GM18517 (cell line): ENCODE results near the gene CREG1.
"Not testable (repeated sequence)": the region's sequence is repeated elsewhere in the genome, so short reads cannot be mapped to it uniquely, and the experiment has no call there.

ENCODE experiments used
- ATAC-seq: cut with Tn5 transposase; IDR thresholded peaks from one replicate; pipeline ENCODE4 v1.9.1; 2021; ENCODE audit warnings: mild to moderate bottlenecking, moderate library complexity; ENCODE audit not compliant: unreplicated experiment

Gene CREG1

DNA sequence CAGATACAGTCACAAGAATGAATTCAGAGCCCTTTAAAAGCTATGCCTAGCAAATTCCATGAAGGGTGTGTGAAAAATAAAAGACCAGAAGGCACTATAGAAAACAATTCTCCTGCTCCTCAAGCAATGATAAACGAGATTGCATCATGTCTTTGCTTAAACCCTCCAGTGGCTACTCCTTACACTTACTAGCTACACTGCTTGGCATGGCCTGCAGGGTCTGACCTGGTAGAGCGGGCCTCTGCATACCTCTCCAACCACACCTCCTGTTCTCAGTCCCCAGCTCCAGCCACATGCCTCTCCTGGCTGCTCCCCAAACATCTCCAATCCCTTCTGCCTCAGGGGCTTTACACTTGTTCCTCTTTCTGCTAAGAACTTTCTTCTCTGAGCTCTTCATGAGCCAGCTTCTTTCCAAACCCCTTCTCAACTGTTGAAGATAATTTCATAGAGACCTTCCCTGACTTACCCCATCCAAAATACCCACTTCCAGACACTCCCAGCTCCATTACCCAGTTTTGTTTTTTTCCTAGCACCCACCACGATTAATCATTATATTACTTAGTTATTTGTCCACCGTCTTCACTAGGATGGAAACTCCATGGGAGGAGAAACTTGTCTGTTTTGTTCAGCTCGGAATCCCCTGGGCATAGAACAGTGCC lies 11.2 kb upstream of the CREG1 start:
- ATAC-seq = no peak

DNA sequence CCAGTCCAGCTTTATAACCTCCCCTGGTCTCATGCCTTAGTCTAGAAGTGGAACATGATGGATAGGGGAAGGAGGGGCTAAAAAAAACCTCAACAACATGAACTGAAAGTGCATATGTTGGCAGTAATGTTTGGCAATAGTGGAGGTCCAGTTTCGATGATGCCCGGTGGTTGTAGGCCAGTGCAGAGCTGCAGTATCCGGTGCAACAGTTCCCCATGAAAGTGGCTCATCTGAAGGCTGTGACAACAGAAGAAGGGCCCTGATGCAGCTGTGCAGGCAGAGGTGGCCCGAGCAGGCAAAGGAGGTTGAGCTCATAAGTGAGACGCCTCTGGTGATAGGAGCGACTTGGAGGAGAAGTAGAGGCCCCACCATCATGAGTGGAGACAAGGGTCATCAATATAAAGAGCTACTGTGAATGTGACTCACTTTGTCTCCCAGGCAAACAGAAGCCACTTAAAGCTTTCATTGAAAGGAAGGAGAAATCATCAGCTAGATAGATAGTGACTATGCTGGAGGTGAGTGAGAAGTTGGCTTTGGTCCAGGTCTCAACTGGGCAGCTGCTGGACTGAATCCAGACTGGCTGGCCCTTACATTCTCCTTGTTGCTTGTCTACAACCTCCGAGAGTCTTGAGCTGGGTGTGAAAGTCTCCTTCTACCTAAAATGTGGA lies 10.2 kb upstream of the CREG1 start:
- no peak for ATAC-seq

DNA sequence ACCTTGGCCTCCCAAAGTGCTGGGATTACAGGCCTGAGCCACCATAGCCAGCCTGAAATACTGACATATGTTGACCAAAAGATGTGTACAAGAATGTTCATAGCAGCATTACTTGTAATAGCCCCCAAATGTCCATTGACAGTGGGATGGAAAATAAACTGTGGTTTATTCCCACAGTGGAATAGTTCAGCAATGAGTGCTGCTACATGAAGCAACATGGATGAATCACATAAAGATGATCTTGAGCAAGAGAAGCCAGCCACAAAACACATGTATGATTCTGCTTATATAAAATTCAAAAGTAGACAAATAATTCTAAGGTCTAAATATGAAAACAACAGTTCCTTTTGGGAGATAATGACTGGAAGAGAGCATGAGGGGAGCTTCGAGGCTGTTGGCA lies 9.1 kb upstream of the CREG1 start:
- no peak for ATAC-seq

DNA sequence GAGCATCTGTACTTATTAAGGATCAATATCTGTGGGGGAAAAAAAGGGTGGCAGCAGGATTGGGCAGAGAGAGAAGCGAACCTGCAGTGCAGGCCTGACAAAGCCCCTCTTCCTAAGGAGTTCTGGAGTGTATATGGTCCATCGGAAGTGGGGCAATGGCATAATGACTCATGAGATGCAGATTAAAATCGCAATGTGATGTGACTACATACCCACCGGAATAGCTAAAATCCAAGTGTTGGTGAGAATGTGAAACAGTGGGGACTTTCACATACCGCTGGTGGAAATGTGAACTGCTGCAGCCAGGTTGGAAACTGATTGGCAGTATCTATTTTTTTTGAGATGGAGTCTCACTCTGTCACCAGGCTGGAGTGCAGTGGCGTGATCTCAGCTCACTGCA lies 8.2 kb upstream of the CREG1 start:
- ATAC-seq = no peak

DNA sequence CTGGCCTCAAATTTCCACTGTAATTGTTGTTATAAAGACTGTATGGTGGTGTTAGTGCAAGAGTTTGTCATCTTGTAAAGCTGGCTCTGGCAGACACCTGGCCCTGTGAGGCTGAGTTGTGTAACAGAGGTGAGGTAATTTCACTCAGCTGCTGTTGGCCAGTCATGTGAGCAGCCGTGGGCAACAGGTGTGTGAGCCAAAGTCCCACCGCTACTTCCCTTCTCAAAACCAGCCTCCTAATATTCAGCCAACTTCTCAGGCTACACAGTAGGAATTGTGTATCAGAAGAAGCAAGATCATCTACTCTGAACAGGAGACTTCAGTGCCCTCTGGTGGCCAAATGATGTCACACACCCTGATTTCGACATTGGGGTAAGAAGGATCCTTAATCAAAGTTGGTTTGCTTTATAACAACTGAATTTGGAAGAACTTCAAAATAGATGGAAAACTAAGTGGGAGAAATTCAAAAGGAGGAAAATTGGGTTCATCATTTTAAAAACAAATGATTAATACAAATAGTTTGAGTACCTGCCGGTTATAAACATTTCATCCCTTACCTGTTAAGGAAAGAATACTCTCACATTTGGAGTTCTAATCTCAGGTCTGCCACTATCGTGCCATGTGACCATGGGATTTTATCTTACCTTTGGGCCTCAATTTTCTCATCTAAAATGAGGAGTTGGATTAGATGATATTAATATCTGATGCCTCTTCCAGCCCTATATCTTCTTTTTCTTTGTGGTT lies 2.6 kb upstream of the CREG1 start:
- ATAC-seq = peak; percentile 47

DNA sequence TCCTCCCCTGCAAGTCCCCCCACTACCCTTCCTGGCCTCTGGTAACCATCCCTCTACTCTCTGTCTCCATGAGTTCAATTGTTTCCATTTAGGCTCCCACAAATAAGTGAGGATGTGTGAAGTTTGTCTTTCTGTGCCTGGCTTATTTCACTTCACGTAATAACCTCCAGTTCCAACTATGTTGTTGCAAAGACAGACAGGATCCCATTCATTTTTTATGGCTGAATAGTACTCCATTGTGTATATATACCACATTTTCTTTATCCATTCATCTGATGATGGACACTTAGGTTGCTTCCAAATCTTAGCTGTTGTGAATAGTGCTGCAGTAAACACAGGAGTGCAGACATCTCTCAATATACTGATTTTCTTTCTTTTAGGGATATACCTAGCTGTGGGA lies 1.5 kb upstream of the CREG1 start:
- not testable (repeated sequence) for ATAC-seq

DNA sequence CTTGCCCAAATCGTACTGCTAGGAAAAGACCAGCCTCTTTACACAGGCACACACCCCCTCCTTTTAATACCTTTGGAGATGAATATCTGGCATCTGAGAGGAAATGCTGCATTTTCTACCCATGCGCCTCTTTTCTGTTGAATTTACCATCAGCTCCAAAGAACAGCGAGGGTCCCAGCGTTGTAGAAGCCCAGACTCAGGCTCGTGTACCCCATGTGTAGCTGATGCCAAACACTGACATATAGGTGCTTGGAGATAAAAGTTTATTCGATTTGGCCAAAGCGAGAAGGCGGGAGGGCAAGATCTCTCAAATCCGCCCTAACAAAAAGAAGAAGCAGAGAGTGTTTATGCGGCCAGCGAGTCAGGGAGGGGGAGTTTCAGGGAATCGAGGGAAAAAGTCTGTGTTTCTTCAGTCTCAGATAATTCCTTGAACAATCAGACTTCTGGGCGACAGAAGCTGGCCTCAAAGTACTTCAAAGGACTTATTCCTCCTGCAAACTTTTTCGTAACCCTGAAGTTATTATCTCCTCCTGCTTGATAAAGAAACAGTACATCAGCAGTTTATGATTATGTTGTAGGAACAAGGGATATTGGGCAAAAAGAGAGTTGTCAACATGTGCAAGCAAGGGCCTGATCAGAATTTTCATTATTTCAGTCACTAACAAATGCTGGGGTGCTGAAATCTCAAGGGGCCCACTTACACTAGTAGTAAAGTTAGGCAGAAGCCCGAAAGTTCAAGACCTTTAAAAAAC lies 642 bp upstream of the CREG1 start:
- peak; percentile 26 for ATAC-seq

DNA sequence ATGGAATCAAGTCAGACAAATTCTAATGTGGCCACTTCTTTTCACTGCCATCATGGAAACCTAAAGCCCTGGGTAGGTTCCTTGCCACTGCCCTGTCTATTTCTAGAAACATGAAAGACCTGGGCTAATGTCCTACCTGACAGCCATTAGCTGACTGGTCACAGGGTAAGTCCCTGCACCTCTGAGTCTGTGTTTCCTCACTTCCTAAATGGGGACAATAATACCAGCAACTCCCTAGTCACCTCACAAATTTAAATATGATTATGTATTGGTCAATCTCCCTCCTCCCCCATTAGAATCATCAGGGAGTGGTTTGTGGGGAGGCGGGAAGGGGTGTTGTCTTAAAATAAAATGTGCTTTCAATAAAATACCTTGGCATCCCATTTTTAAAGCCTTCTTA lies 2.2 kb downstream of the CREG1 start:
- no peak for ATAC-seq

DNA sequence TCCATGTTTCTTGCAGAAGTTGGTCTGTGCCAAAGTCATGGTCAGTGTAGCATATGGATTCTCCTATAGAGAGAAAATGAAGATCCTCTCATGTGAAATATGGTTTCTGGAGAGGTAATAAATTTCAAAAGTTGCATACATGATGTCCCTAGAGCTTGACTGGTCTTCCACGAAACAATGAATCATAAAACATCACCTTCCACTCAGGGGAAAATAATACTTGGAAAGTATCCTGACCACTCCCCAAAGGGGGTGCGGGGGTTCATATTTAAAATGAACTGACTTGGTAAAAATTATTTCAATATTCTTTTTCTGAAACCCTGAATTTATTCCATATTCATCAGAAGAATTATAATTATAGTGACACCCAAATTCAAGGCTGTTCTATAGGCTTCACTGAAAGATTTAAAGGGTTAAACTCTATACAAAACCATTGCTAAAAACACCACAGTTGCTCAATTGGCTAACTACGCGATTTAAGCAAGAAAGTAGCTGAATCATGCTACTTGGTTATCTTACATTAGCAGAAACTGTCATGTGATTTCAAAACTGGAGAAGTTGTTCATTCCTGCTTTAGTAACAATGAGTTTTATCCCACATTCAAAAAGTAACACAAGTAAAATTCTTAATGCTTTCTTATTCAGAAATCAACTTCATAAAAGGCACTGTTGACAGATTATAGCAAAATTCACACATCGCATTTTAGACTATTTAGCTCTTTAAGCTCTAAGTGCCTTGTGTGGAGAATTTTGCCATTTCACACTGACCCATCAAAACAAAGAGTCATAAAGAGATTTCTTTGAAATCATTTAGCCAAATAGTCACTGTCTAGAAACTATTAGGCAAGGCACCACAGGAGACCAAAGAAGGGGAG lies 5.3 kb downstream of the CREG1 start:
- ATAC-seq = no peak

DNA sequence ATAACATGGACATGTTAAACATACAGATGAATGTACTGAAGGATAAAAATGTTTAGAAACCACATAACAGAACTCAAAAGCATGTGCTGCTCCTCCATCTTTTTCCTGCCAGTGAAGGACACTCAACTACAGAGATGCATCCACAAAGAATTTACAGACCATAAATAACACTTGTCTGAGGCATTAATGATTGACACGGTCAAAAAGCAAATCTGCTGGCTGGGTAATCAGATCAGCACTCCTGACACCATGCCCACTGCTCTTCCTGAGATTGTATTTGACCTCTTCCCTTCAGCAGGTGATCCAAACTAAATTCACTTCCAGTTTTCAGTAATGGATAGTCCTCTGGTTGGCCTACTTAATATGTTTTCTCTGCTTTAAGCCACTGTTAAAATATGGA lies 6.6 kb downstream of the CREG1 start:
- ATAC-seq = no peak

DNA sequence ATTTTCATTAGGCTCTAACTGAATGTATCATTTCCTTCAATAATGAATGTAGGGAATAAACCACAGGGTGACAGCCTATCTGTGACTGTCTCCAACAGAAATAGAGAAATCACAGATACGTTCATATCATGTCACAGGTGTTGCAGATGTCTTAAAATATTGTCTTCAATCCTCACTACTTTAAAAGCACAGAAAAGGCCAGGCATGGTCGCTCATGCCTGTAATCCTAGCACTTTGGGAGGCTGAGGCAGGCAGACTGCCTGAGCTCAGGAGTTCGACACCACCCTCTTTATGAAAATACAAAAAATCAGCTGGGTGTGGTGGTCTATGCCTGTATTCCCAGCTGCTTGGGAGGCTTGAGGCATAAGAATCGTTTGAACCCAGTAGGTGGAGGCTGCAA lies 8.2 kb downstream of the CREG1 start:
- no peak for ATAC-seq

DNA sequence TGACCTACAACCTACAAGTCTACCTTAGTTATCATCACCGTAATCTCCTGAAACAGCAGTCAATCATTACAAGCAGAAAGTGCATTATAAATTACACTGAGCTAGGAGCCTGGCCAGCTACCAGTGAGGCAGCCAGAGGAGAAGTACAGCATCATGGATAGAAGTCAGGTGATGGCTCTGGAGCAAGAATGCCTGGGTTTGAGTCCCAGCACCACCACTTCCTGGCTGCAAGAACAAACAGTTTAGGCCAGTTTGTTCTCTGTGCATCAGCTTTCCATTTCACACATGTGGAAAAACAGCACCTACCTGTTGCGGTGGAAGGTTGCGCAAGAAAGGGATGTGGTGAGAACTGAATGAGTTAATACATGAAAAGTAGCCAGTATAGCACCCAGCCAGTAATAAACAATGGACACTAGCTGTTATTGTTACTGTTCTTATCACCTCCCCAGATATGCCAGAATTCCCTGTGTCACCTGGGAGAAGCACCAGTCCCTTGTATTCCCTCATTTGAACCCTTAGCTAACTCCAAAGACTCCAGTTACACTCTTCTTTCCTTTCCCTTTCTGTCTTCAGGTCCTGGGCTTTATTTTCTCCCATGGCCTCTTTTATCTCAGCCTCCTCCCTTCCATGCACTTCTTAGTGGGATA lies 9.0 kb downstream of the CREG1 start:
- ATAC-seq = no peak

DNA sequence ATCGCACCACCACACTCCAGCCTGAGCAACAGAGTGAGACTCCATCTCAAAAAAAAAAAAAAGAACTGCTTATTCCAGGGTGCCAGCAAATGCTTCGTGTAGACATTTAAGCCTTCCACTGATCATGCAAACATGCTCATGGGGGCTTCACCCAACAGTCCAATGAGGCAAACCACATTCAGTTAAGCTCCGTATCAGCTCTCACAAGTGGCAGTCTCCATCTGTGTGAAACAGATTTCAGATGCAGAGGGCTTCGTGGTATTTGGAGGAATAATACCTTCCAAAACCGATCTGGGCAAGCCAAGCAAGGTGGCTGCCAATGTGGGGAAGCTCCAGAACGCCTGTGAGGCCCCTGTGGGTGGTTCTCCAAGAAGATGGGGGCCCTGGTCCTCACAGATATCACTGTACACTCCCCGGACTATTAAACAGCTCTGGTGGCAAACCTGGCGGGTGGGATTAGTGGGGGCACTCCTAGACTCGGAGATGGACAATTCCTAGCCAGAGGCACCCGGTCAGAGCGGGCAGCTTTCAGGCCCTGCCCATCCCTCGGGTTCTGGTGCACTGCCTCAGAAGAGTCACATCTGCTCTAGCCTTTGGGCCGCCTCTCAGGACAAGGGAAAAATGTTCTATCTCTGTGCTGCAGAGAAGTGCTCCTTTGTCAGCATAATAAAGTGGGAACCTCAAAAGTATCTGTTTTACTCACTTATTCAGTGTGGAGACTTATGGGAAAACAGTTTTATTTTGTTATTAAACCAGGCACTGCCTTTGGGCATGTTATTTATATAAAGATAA lies 10.2 kb downstream of the CREG1 start:
- no peak for ATAC-seq

DNA sequence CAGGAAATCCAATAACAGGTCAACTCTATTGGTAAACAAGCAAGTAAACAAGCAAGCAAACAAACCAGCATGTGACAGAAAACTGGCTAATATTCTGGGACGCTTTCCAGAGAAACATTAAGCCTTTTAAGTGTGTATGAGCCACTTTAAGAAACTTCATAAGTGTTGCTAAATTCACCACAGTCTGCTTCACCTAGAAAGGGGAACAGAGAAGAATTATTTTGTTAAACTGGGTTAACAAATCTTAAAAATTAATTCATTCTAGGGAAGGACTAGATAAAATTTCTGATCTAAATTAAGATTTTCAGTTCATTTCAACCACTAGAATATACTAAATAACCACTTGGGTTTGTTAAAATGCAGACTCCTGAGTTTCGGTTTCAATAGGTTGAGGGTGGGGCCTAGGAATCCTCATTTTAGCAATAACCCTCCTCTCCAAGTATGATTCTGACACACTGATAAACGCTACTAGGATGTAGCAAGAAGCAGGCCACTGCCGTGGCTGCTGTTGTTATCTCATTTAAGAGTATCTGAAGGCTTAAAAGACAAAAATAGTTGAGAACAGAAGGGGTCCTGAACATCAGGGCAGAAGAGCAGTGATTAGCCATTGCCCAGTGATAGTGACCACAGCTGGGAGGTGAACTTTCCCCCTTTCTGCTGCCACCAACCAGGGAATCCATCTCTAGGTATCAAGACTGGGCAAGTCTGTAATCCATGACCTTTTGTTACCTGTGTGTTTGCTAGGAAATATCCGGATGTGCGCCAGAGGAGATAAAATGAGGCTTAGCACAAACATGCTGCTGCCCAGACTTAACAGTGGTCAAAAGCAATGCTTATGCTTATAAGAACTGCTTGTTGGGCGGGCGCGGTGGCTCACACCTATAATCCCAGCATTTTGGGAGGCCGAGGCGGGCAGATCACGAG lies 11.2 kb downstream of the CREG1 start:
- ATAC-seq = no peak

DNA sequence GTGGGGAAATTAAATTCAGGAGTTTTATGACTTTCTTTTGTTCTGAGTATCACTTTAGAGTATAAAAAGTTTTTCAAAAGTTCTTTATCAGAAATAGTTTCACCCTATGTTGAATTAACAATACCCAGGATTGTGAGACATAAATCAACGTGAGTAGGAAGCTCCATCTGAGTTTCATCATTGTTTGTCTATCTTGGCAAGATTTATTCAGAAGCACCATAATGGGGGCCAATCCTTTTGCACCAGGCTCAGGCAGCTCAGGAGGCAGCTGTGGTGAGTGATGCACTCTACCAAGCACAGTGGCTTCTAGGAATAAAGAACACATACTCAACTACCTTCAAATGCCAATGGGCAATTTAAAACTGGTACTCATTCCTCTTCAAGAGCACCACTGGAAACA lies 12.0 kb downstream of the CREG1 start:
- ATAC-seq = no peak

DNA sequence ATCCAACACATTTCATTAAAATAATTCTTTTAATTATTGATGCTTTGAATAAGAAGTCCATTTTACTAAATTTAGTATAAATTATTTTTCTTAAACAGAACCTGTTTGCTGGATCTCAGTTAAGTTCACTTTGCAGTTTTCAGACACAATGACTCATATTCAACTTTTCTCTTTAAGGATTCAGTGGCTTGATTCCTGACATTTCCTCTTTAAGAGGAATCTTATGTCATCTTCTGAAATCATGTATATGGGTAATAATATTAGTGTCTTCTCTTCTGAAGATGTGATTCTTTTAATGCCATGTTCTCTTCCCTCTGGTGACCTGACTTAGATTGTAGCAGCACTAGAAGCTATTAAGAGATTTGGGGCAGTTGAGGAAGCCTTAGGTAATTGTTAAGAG lies 12.6 kb downstream of the CREG1 start:
- no peak for ATAC-seq

DNA sequence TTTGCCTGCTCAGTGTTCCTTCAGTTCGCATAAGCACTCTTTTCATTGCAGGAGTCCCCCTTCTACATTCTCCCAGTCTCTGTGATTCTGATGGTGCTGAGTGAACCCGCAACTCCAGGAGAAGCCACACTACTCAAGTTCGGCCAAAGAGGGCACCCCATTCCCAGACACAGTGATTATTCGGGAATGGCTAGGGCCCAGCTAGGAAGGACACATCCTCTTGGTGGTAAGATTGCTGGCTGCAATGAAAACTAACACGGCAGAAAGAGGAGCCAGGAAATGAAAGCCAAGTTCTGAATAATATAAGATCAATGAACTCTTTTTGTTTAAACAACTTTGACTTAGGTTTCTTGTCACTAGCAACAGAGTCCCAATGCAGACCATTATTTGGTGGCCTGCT lies 14.9 kb downstream of the CREG1 start:
- no peak for ATAC-seq

DNA sequence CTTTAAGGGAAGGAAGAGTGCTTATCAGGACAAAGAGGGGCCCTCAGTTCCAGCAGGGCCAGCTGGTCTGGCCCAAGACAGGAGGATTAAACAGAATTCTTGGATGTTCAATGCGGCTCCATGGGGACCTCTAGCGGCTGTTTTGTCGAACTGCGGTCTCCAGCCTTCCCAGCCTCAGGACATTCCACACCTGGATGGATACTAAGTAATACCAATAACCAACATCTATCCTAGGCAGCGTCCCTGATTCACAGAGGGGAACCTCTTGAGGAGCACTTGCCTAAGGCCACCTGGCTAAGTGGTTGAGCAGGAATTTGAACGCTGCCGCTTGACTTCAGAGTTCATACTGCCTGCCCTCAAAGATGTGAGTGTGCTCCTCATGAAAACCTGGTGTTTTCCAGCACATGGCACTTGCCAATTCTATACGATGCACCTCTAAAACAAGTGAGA lies 19.7 kb downstream of the CREG1 start:
- no peak for ATAC-seq
